ENCODE data around the gene PVR. TPM values are rescaled to one million over a fixed set of nuclear protein-coding genes. Genes with fewer than 3 reads are reported as not detected.
A peak's percentile ranks its signal among the peaks of the same experiment; 100 is the strongest.

Gene PVR
- total and polyA plus RNA-seq, 2 of the 4 experiments (the other 2 are of a cell fraction): 106 to 122 TPM

DNA sequence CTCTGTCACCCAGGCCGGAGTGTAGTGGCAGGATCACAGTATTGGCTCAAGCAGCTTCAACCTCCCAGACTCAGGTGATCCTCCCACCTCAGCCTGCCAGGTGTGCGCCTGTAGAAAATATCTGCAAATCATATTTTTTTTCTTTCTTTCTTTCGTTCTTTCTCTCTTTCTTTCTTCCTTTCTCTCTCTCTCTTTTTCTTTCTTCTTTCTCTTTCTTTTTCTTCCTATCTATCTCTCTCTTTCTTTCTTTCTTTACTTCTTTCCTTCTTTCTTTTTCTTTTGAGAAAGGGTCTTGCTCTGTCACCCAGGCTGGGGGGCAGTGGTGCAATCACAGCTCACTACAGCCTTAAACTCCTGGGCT lies 46.6 kb upstream of the PVR start:
- H2BK5ac ChIP-seq (ENCODE audit: low read depth, low read length, poor library complexity, severe bottlenecking): no peak overlapping the region
- POLR2A ChIA-PET (ENCODE audit: unreplicated experiment): no interaction called here
- peak overlapping the region; percentile 27; the same call in 1 of the 2 replicates for H2BK120ac ChIP-seq (ENCODE audit: low read depth, low read length)
- no peak overlapping the region; the same call in 1 of the 2 replicates for H3K14ac ChIP-seq (replicated peaks; ENCODE audit: low read depth, low read length)
- no peaks in the 10 kb centered on the region for H3K27me3 ChIP-seq (ENCODE audit: control insufficient read depth, insufficient read depth, low read length)
- TF ChIP-seq, protein P1, sequence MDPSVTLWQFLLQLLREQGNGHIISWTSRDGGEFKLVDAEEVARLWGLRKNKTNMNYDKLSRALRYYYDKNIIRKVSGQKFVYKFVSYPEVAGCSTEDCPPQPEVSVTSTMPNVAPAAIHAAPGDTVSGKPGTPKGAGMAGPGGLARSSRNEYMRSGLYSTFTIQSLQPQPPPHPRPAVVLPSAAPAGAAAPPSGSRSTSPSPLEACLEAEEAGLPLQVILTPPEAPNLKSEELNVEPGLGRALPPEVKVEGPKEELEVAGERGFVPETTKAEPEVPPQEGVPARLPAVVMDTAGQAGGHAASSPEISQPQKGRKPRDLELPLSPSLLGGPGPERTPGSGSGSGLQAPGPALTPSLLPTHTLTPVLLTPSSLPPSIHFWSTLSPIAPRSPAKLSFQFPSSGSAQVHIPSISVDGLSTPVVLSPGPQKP (IDR thresholded peaks at IDR 0.05; ENCODE audit: borderline replicate concordance, low read depth, low read length): no peak
- TF ChIP-seq, protein P2, sequence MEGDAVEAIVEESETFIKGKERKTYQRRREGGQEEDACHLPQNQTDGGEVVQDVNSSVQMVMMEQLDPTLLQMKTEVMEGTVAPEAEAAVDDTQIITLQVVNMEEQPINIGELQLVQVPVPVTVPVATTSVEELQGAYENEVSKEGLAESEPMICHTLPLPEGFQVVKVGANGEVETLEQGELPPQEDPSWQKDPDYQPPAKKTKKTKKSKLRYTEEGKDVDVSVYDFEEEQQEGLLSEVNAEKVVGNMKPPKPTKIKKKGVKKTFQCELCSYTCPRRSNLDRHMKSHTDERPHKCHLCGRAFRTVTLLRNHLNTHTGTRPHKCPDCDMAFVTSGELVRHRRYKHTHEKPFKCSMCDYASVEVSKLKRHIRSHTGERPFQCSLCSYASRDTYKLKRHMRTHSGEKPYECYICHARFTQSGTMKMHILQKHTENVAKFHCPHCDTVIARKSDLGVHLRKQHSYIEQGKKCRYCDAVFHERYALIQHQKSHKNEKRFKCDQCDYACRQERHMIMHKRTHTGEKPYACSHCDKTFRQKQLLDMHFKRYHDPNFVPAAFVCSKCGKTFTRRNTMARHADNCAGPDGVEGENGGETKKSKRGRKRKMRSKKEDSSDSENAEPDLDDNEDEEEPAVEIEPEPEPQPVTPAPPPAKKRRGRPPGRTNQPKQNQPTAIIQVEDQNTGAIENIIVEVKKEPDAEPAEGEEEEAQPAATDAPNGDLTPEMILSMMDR (conservative IDR thresholded peaks at IDR 0.05; ENCODE audit: low read depth, low read length): no peak
- no peak for TF ChIP-seq MAZ (IDR thresholded peaks at IDR 0.05; ENCODE audit: borderline replicate concordance, low read depth, low read length)
- no peak for TF ChIP-seq NFE2L2 (IDR thresholded peaks at IDR 0.05; ENCODE audit: low read depth, low read length)
- TF ChIP-seq SMC3 (IDR thresholded peaks at IDR 0.05; ENCODE audit: low read depth, low read length): no peak
- no peak for TF ChIP-seq RFX5 (IDR thresholded peaks at IDR 0.05; ENCODE audit: low read depth, low read length)
- TF ChIP-seq POLR2A (IDR thresholded peaks at IDR 0.05; ENCODE audit: low read depth, low read length): no peak
- TF ChIP-seq, protein P3, sequence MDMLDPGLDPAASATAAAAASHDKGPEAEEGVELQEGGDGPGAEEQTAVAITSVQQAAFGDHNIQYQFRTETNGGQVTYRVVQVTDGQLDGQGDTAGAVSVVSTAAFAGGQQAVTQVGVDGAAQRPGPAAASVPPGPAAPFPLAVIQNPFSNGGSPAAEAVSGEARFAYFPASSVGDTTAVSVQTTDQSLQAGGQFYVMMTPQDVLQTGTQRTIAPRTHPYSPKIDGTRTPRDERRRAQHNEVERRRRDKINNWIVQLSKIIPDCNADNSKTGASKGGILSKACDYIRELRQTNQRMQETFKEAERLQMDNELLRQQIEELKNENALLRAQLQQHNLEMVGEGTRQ (IDR thresholded peaks at IDR 0.05; ENCODE audit: low read depth, low read length): no peak
- no peak for TF ChIP-seq BHLHE40 (IDR thresholded peaks at IDR 0.05; ENCODE audit: low read depth, low read length)
- TF ChIP-seq RCOR1 (IDR thresholded peaks at IDR 0.05; ENCODE audit: insufficient replicate concordance, low read length): no peak
- no peak for TF ChIP-seq CHD1 (IDR thresholded peaks at IDR 0.05; ENCODE audit: low read depth, low read length)
- TF ChIP-seq CEBPB (IDR thresholded peaks at IDR 0.05; ENCODE audit: low read depth, low read length): no peak
- no peak for TF ChIP-seq MXI1 (IDR thresholded peaks at IDR 0.05; ENCODE audit: borderline replicate concordance, low read depth, low read length)
- no peaks in the 10 kb centered on the region for H3K79me1 ChIP-seq (ENCODE audit: low read depth in 1 of 2, low read length in 2 of 2)
- no peak overlapping the region for H3K23ac ChIP-seq (ENCODE audit: low read depth, low read length)
- WGBS, 2 experiments (ENCODE audit: extremely low coverage in 2 of 2, insufficient read length in 1 of 2): no CpG with 5 or more reads among the region's 3 CpGs
- H2AK5ac ChIP-seq (ENCODE audit: low read depth, low read length): peak overlapping the region; percentile 84
- ATAC-seq (ENCODE audit: low read depth) (no peak), DNase-seq (no peak)
- CTCF ChIA-PET: no interaction called here
- no peak overlapping the region for H2BK20ac ChIP-seq (ENCODE audit: low read depth, low read length)
- intact Hi-C loops (cut with micrococcal nuclease): no loop called here
- H3K9me1 ChIP-seq (ENCODE audit: insufficient read depth, low read length): peaks cover 3% of the 10 kb centered on the region; the same call in 1 of the 2 replicates
- no peaks in the 10 kb centered on the region for H3K36me3 ChIP-seq (ENCODE audit: control insufficient read depth, insufficient read depth, low read length)
- no peak overlapping the region for H3K18ac ChIP-seq (ENCODE audit: low read depth, low read length)
- H3K4me3 ChIP-seq (ENCODE audit: insufficient read depth, low read depth, low read length): no peak overlapping the region
- H2BK15ac ChIP-seq (ENCODE audit: low read depth, low read length): peak overlapping the region; percentile 86; the same call in 1 of the 3 replicates
- H3K4me2 ChIP-seq (ENCODE audit: low read depth, low read length): no peak overlapping the region
- no peak overlapping the region for H3K9ac ChIP-seq (ENCODE audit: low read depth, low read length)
- H3K4me1 ChIP-seq (ENCODE audit: control insufficient read depth, insufficient read depth, low read length): peaks cover 8% of the 10 kb centered on the region
- in situ Hi-C loops (cut with MboI; ENCODE audit: low sequenced_read_pairs): no loop called here
- H3K9me3 ChIP-seq (ENCODE audit: control insufficient read depth, insufficient read depth, low read length): peaks cover 4% of the 10 kb centered on the region; the same call in 1 of the 2 replicates
- no TSS peak for BruUV-seq (replicated peaks)
- no peak overlapping the region for H3K27ac ChIP-seq (ENCODE audit: insufficient read depth, low read length)
- H4K8ac ChIP-seq (ENCODE audit: low read depth in 2 of 2, low read length in 2 of 2): no peak overlapping the region
- H3K4ac ChIP-seq (ENCODE audit: low read depth, low read length): no peak overlapping the region
- H2AFZ ChIP-seq (replicated peaks; ENCODE audit: low read length, poor library complexity): no peak overlapping the region
- no peak overlapping the region for H2AK9ac ChIP-seq (replicated peaks; ENCODE audit: low read depth, low read length, poor library complexity)
- H4K91ac ChIP-seq (ENCODE audit: insufficient read depth, low read depth, low read length): peak overlapping the region; percentile 46
- dilution Hi-C loops (cut with HindIII; ENCODE audit: low sequenced_read_pairs, unreplicated experiment): no loop called here
- no peak overlapping the region for H4K5ac ChIP-seq (ENCODE audit: low read depth, low read length)
- H4K20me1 ChIP-seq (ENCODE audit: insufficient read depth, low read length): no peaks in the 10 kb centered on the region
- H3K56ac ChIP-seq (ENCODE audit: extremely low read depth, insufficient read depth, low read length): no peak overlapping the region; the same call in 1 of the 2 replicates
